GM10266 (cell line): ENCODE measurements around the gene ARHGAP12.
A peak's percentile ranks its signal among the peaks of the same experiment; 100 is the strongest.
"Not testable (repeated sequence)": the region's sequence is repeated elsewhere in the genome, so short reads cannot be mapped to it uniquely, and the experiment has no call there.

Experiments
- DNase-seq: peaks from one replicate; pipeline ENCODE4 v3.0.0; 2012; ENCODE audit errors: extremely low spot score
- CTCF ChIP-seq: IDR thresholded peaks from 2 replicates; pipeline ENCODE4 v1.5.1; 2012; ENCODE audit warnings: mild to moderate bottlenecking, low read depth; ENCODE audit not compliant: control insufficient read depth, insufficient read depth; ENCODE audit errors: missing control alignments

Gene ARHGAP12

GRCh38 chr10:31774928-31775650 lies 153.5 kb downstream of the ARHGAP12 start:
- TF ChIP-seq CTCF: no peak
- DNase-seq: no peak

- no peak for DNase-seq
- no peak for TF ChIP-seq CTCF
Measured at GRCh38 chr10:31774299-31774900, 154.2 kb downstream of the ARHGAP12 start.

GRCh38 chr10:31773749-31774298 lies 154.8 kb downstream of the ARHGAP12 start:
- DNase-seq: no peak
- TF ChIP-seq CTCF: no peak

- TF ChIP-seq CTCF: no peak
- no peak for DNase-seq
Measured at GRCh38 chr10:31771331-31771831, 157.2 kb downstream of the ARHGAP12 start.

- peak; percentile 69 for DNase-seq
- peak; percentile 82 for TF ChIP-seq CTCF
Measured at GRCh38 chr10:31770307-31770902, 158.2 kb downstream of the ARHGAP12 start.

- no peak for DNase-seq
- TF ChIP-seq CTCF: no peak
Measured at GRCh38 chr10:31769564-31769963, 159.1 kb downstream of the ARHGAP12 start.

GRCh38 chr10:31768935-31769334 lies 159.7 kb downstream of the ARHGAP12 start:
- not testable (repeated sequence) for DNase-seq
